Vein endothelial cell (primary cell): ENCODE measurements around the gene ANKRD63. TPM values are rescaled to one million over a fixed set of nuclear protein-coding genes. Genes with fewer than 3 reads are reported as not detected.

ENCODE experiments used
- total RNA-seq: library from RNA; depleted of rRNA; stranded (reverse); fragments of >200 nt; gene quantifications from 2 replicates; pipeline ENCODE4 v1.2.3, GENCODE V29; 2012

ANKRD63 gene
- total RNA-seq: not detected in 2 replicates

GRCh38 chr15:40282869-40283614, at the start of gene ANKRD63:
Gene ANKRD63 (minus strand): TSS chr15:40283064. CDS start chr15:40282586, 478 bp downstream.

GRCh38 chr15:40323239-40323952, 40.5 kb upstream of the ANKRD63 start, which contains the start of gene INAFM2:
Gene INAFM2 (plus strand): TSS chr15:40323692. CDS start chr15:40324056, 364 bp downstream.

GRCh38 chr15:40307421-40308211, 24.8 kb upstream of the ANKRD63 start, which contains the start of gene PLCB2:
Gene PLCB2 (minus strand): TSS chr15:40307935. CDS start chr15:40307672, 263 bp downstream.

GRCh38 chr15:40238532-40239403, 44.1 kb downstream of the ANKRD63 start, which contains the start of gene PAK6:
Gene PAK6 (plus strand): TSS chr15:40239063. CDS start chr15:40264786, 25,723 bp downstream.

Other genes with a start within 250 kb of the ANKRD63 start
- gene SRP14, start 243.9 kb downstream of the ANKRD63 start, total RNA-seq: 123 and 127 TPM in 2 replicates
- 3.1 and 4.6 TPM in 2 replicates for gene BMF, start 174.2 kb downstream of the ANKRD63 start, total RNA-seq
- 14.0 and 28.1 TPM in 2 replicates for gene BUB1B, start 122.0 kb downstream of the ANKRD63 start, total RNA-seq
- not detected in 2 replicates for gene PAK6, start 44.0 kb downstream of the ANKRD63 start, total RNA-seq
- 0.33 and 1.1 TPM in 2 replicates for gene PLCB2, start 24.9 kb upstream of the ANKRD63 start, total RNA-seq
- 15.0 and 19.6 TPM in 2 replicates for gene INAFM2, start 40.6 kb upstream of the ANKRD63 start, total RNA-seq
- 15.2 and 15.7 TPM in 2 replicates for gene CCDC9B, start 57.9 kb upstream of the ANKRD63 start, total RNA-seq
- not detected in 2 replicates for gene PHGR1, start 68.0 kb upstream of the ANKRD63 start, total RNA-seq
- gene DISP2, start 75.2 kb upstream of the ANKRD63 start, total RNA-seq: under 0.01 and 0.10 TPM in 2 replicates
- gene KNSTRN, start 99.7 kb upstream of the ANKRD63 start, total RNA-seq: 29.1 and 48.4 TPM in 2 replicates
- 32.3 and 36.9 TPM in 2 replicates for gene IVD, start 122.7 kb upstream of the ANKRD63 start, total RNA-seq
- 16.0 and 16.6 TPM in 2 replicates for gene BAHD1, start 157.9 kb upstream of the ANKRD63 start, total RNA-seq
- gene CHST14, start 187.9 kb upstream of the ANKRD63 start, total RNA-seq: 18.6 and 20.6 TPM in 2 replicates